GM19023 (cell line): ENCODE results near the gene ST3GAL5.
"Not testable (repeated sequence)": the region's sequence is repeated elsewhere in the genome, so short reads cannot be mapped to it uniquely, and the experiment has no call there.

Experiments used
- ATAC-seq: cut with Tn5 transposase; IDR thresholded peaks from one replicate; pipeline ENCODE4 v1.9.1; 2021; ENCODE audit warnings: mild to moderate bottlenecking, moderate library complexity; ENCODE audit not compliant: unreplicated experiment

Gene ST3GAL5

GRCh38 chr2:85894554-85895278, 5.9 kb upstream of the ST3GAL5 start:
- ATAC-seq = not testable (repeated sequence)

GRCh38 chr2:85893428-85894258, 4.9 kb upstream of the ST3GAL5 start:
- no peak for ATAC-seq

GRCh38 chr2:85892216-85892944, 3.6 kb upstream of the ST3GAL5 start:
- ATAC-seq = no peak

- no peak for ATAC-seq
Measured at GRCh38 chr2:85890522-85891176, 1.9 kb upstream of the ST3GAL5 start.

GRCh38 chr2:85889627-85890281, 964 bp upstream of the ST3GAL5 start:
- ATAC-seq = no peak

GRCh38 chr2:85888020-85888683, 638 bp downstream of the ST3GAL5 start:
- no peak for ATAC-seq

GRCh38 chr2:85887566-85888019, 1.2 kb downstream of the ST3GAL5 start:
- no peak for ATAC-seq

GRCh38 chr2:85886590-85886989, 2.2 kb downstream of the ST3GAL5 start:
- ATAC-seq = no peak

GRCh38 chr2:85886141-85886540, 2.6 kb downstream of the ST3GAL5 start:
- no peak for ATAC-seq

- not testable (repeated sequence) for ATAC-seq
Measured at GRCh38 chr2:85881781-85882180, 7.0 kb downstream of the ST3GAL5 start.

- ATAC-seq = not testable (repeated sequence)
Measured at GRCh38 chr2:85880716-85881328, 8.0 kb downstream of the ST3GAL5 start.

- ATAC-seq = no peak
Measured at GRCh38 chr2:85878719-85879370, 9.9 kb downstream of the ST3GAL5 start.

GRCh38 chr2:85875350-85876050, 13.3 kb downstream of the ST3GAL5 start:
- ATAC-seq = no peak

- ATAC-seq = no peak
Measured at GRCh38 chr2:85873679-85874078, 15.1 kb downstream of the ST3GAL5 start.

- no peak for ATAC-seq
Measured at GRCh38 chr2:85872536-85873161, 16.1 kb downstream of the ST3GAL5 start.

GRCh38 chr2:85871494-85872164, 17.2 kb downstream of the ST3GAL5 start:
- ATAC-seq = no peak

GRCh38 chr2:85868822-85869221, 20.0 kb downstream of the ST3GAL5 start:
- ATAC-seq = no peak
